GM18526 (cell line): ENCODE measurements around the gene SV2C.

ENCODE experiments used
- POLR2A ChIP-seq: IDR thresholded peaks from 3 replicates; pipeline ENCODE4 v1.6.1; 2011; ENCODE audit not compliant: insufficient read length; ENCODE audit errors: extremely low read depth

The SV2C gene, protein sequence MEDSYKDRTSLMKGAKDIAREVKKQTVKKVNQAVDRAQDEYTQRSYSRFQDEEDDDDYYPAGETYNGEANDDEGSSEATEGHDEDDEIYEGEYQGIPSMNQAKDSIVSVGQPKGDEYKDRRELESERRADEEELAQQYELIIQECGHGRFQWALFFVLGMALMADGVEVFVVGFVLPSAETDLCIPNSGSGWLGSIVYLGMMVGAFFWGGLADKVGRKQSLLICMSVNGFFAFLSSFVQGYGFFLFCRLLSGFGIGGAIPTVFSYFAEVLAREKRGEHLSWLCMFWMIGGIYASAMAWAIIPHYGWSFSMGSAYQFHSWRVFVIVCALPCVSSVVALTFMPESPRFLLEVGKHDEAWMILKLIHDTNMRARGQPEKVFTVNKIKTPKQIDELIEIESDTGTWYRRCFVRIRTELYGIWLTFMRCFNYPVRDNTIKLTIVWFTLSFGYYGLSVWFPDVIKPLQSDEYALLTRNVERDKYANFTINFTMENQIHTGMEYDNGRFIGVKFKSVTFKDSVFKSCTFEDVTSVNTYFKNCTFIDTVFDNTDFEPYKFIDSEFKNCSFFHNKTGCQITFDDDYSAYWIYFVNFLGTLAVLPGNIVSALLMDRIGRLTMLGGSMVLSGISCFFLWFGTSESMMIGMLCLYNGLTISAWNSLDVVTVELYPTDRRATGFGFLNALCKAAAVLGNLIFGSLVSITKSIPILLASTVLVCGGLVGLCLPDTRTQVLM

DNA sequence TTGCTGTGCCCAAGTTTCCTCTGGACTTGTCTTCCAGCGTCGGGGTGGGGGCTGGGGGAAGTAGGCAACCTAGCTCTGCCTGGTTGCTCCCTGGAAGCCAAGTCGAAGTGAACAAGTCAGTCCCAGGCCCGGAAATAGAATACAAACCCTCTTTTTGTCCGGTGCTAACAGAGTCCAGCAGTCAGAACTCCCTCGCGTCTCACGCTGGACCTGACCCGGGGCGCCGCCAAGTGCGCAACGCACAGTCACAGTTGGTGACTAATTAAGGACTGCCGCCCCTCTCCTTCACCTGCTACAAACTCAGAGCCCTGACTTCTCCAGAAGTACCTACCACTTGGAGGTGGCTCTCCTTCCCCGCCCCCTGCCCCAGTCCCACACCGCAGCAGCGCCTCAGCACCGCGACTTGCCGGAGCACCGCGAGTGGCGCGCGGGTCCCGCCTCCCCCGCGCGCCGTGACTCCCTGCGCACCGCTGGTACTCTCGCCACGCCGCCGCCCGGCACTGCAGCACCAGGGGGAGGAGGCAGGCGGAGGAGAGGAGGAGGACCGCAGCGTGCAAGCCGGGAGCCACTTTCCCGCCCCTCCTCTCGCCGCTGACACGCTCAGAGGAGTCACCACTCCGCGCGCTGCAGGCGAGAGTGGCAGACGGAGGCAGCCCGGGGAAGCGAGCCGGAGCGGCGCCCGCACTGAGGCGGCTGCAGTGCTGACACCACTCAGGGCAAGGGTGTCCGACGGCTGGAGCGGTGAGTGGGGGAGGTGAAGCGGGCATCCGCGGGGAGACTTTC is at the start of gene SV2C:
SV2C (plus strand) TSS at position 612 of the 783 bp plus-strand sequence. CDS start 48,368 bp downstream, outside the sequence.
- TF ChIP-seq POLR2A: no peak

DNA sequence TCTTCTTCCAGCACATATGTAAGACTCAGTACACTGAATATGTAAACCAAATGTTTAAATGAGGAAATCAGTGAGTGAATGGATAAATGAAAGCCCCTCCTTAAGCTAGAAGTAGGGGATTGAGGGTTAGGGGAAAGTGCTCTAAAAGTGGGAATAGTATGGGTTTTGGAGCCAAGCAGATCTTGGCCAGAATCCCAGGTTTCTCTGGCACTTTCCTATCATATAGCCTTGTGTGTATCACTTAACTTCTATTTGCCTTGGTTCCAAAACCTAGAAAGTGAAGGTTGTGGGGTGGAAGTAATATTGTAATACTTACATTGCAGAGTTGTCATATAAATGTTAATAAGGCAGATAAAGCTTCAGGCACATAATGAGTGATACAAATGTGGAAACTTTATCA is 45.0 kb upstream of the SV2C start:
- no peak for TF ChIP-seq POLR2A

DNA sequence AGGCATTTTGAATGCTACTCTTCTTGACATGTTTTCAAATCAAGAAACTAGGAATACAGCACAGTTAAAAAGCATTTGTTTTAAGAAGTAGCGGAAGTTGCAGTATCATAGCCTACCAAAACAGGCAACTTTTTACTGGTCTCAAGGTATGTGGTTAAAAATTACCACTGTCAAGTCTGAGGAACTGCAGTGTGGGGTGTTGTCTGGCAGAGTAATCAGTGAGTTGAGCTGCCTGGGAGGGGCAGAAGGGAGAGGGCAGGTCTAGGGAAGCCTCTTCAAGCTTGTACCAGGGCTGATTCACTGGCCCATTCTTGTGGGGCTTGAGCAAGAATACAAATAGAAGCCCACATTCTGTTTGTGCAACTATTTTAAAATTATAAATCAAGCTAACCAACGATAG is 42.4 kb upstream of the SV2C start:
- no peak for TF ChIP-seq POLR2A

DNA sequence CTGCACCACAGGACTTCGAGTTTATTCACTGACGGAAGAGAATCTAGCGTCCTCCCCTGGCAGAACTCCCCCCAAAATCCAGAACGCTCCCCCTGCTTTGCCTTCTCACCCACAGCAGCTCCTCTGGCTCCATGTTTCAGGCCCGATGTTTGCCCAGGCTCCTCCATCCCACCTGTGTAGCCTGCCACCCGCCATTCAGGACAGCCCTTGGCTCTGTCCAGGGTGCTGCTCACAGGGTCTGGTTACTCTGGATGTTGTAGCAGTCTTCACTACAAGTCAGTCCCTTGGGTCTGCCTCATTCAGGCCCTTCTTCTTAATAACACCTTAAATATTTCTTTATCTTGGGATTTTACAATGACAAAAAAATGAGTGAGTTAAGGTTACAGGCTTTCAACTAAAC is 41.3 kb upstream of the SV2C start:
- no peak for TF ChIP-seq POLR2A

DNA sequence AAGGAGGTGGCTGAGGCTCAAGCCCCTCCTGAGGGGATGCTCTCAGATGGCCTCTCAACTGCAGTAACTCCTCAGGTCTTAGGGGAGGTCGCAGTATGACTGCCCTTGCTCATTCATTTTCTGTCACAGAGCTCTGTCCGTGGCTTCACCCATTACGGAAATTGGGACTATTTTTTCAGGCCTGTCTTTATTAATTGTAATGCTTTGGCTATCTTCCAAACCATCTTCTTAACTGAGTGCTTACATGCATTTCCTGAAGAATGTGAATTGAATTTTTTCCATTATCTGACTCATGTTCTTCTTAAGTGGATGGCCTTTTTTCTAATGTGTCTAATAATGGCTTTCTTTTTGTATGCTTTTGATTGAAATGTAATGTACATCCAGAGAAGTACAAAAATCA is 36.4 kb upstream of the SV2C start:
- TF ChIP-seq POLR2A: no peak

DNA sequence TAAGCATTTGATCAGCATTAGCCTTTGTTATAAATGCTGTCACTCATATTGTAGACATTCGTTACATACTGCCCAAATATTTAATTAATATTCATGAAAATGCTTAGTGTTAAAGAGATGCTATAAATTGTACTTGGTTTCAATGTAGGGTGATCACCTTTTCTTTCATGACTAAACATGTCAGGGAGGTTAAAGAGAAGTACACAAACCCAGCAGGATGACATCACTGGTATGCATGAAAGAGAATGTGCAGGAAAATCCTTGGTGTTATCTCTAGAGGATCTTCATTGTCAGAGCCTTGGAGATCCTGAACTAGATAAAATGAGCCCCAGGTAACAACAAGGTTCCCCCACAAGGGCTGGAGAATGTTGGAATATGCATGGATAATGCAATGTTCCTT is 33.0 kb upstream of the SV2C start:
- TF ChIP-seq POLR2A: no peak

DNA sequence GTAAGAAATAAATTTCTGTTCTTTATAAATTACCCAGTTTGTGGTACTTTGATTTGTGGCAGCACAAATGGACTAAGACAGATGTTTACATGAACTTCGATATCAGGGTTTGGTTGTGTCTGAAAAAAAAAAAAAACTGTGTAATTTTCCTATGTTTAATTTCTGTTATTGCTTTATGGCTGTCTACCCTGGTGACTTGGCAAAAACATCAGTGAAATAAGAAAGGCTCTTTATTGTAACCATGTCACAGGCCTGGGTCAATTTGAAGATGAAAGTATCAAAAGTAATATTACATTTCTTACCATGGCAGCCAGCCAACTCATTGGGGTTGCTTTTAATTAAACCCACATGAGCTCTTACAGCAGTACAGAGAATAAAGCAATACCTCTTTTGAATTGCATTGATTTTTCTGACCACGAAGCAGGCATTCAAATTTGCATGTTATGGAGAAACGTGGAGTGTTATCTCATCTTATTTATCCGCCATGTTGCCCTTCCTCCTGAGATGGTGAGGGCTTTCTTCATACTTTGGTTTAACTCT is 20.6 kb upstream of the SV2C start:
- no peak for TF ChIP-seq POLR2A

DNA sequence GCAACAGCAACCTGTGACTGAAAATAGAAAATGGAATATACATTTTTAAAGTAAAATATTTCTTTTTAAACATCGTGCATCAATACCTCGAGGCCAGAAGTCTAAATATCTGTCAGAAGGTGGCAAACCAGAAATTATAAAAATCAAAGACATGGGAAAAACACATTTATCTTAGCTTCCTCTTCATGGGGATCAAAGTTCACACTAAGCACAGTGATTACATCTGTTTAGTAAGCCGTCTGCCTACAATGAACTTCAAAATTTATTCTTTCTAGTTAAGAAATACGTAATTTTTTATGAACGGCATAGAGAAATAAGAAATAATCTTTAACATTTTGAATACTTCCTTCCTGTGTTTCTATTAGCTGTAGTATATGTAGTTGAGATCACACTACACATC is 17.9 kb upstream of the SV2C start:
- TF ChIP-seq POLR2A: no peak

DNA sequence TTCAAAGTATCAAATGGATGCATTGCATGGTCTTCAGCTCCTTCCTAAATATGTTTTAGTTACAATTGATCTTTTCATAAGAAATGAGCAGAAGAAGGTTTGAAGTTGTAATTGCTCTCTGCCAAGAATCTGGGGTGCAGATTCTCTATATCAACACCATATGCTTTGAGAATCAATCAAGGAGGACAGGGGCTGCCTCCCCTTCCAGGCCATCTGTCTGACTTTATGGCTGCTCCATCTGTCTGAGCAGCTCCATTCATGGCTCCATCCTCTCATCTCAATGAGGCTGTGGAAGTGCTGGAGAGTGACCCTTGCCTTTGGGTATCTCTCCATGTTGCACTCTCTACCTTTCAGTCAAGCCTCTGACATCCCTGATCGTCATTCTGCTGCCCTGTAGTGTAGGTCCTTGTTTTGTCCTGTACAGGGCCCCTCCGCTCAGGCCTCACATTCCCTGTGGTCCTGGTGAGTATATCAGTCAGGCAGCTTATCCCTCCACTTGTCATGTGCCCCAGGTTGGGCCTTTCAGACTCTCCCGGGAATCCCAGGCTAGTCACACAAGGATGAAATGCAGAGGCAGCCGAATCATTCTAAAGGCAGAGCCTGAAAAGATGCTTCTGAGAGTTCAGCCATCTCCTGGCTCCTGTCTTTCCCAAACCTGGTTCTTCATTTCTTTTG is 14.0 kb upstream of the SV2C start:
- TF ChIP-seq POLR2A: no peak

DNA sequence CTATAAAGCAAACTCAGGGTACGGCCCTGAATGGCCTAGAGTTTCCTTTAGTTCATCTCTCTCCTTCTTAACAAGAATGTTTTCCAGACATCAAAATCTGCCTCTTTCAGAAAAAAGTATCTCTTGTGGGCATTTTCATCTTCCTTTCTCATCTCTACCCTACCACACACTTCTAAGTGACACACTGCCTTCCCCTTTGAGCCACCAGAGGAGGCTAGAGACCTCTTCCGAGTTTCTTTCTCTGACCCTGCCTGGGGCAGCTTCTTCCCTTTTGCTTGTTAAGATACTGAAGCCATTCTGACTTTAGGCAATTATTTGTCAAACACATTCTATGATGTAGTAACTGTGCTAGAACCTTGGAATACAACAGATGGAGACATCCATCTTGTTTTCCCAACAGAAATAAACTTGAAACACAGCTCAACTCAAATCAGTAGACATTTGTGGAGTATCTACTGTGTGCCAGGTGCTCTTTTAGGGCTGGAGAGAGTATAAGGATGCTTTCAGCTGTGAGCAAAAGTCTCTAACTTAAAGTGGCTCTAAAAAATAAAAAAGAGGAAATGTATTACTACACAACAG is 8.6 kb upstream of the SV2C start:
- no peak for TF ChIP-seq POLR2A

DNA sequence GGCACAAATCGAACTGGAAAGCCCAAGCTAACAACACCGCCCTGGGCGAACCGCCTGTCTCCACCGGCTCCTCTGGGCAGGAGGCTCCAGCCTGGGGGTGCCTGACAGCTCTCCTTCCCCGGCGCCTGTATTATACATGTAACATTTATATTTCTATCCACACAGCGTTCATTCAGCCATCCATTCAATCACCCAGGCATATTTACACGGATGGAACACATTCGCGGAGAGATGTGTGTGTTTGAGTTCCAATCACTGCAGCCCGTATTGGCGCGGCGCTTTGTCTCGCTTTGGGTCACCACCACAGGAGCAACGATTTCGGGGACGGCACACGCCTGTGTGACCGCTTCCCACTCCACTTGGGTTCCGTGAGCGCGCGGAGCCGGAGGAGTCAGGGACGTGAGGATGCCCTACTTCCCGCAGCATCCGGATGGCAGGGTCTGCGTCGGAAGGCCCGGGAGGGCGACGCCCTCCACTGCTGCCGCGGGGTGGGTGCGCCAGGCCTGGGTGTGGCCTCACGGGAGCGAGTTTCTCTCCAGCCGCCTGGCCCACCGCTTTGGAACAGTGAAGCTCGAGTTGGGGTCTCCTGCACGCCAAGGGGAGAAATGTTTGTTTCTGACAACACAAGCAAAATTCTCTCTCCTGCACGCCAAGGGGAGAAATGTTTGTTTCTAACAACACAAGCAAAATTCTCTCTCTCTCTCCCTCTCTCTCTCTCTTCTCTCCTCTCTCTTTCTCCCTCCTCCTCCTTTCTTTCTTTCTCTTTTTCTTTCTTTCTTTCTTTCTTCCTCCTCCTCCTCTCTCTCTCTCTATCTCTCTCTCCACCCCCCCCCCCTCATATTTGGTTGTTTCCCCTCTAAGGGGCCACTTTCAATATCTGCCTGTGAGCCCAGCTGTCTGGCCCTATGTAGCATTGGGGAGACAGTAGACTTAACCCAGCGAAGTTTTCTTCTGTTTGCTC is 1.1 kb upstream of the SV2C start:
- TF ChIP-seq POLR2A: no peak

DNA sequence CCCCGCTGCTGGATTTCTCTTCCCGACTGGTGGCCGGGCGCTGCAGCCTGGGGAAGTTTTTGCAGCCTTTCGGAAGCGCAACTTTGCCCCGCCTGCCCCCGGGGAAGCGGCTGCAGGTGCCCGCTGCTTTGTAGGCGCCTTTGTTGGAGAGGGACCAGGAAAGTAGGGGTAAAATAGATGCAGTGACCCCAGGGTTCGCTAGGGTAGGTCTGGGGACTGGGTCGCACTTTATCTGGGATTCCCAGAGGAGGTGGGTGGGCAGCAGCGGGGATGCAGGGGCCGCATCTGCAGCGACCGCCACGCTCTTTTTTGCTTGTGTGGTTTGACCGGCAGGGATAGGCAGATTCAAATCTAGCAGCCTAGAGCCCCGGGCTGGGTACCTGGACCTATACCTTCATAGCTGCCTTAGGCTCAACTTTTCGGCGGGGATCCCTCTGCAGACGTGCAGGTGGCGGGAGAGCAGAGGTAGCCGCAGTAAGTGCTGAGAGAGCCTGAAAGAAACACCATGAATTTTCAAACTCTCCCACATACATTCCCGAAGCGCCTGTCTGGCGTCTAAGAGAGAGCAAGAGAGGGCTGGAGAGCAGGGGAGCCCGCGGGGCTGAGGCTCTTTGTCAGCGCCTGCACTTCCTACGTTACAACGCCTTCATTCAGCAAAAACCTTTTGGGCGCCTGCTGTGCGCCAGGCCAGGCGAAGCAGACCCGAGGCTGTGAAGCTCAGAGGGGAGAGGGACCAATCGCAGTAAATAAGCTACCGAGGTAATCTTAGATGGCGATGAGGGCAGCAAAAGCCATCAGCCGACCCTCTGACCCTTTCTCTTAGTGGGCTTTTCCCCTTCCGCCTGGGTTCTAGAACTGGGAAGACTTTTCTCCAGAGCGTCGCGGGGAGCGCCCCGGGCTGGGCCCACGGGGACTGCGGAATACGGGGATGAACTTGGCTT is 642 bp downstream of the SV2C start:
- no peak for TF ChIP-seq POLR2A
